Smooth muscle cell (in vitro differentiated cells): ENCODE results near the gene GRB10. TPM values are rescaled to one million over a fixed set of nuclear protein-coding genes. Genes with fewer than 3 reads are reported as not detected.

Source experiments
- DNase-seq: peaks from one replicate; lab custom pipeline; 2025; ENCODE audit not compliant: unreplicated experiment; lab: John Stamatoyannopoulos, UW
- H2AFZ ChIP-seq: fragments of 200-600 bp; sonication (generic); 2 replicates; pipeline ENCODE4 v1.6.0; 2016; ENCODE audit warnings: antibody characterized with exemption, low read depth, mild to moderate bottlenecking
- H3F3A ChIP-seq: fragments of 200-600 bp; sonication (generic); 2 replicates; pipeline ENCODE4 v1.6.0; 2017; ENCODE audit warnings: antibody characterized with exemption, low read depth
- H3K27ac ChIP-seq: fragments of 200-600 bp; sonication (generic); 2 replicates; pipeline ENCODE4 v1.5.1; 2016; ENCODE audit warnings: low read depth, mild to moderate bottlenecking
- H3K27me3 ChIP-seq: fragments of 200-600 bp; sonication (generic); 2 replicates; pipeline ENCODE4 v1.6.1; 2016; ENCODE audit warnings: low read depth, mild to moderate bottlenecking
- H3K36me3 ChIP-seq: fragments of 200-600 bp; sonication (generic); 2 replicates; pipeline ENCODE4 v1.5.1; 2016; ENCODE audit warnings: low read depth
- H3K4me1 ChIP-seq: fragments of 200-600 bp; sonication (generic); 2 replicates; pipeline ENCODE4 v1.5.1; 2016; ENCODE audit warnings: low read depth
- H3K4me2 ChIP-seq: fragments of 200-600 bp; sonication (generic); 2 replicates; pipeline ENCODE4 v1.6.0; 2016; ENCODE audit warnings: mild to moderate bottlenecking
- H3K4me3 ChIP-seq: fragments of 200-600 bp; sonication (generic); 2 replicates; pipeline ENCODE4 v1.5.1; 2016; ENCODE audit warnings: mild to moderate bottlenecking
- H3K79me2 ChIP-seq: fragments of 200-600 bp; sonication (generic); 2 replicates; pipeline ENCODE4 v1.6.0; 2016; ENCODE audit warnings: low read depth, mild to moderate bottlenecking
- H3K9ac ChIP-seq: fragments of 200-600 bp; sonication (generic); 2 replicates; pipeline ENCODE4 v1.6.0; 2016; ENCODE audit warnings: low read depth
- H3K9me3 ChIP-seq: fragments of 200-600 bp; sonication (generic); replicated peaks from 2 replicates; pipeline ENCODE4 v1.5.1; 2016; ENCODE audit warnings: low read depth
- H4K20me1 ChIP-seq: fragments of 200-600 bp; sonication (generic); 2 replicates; pipeline ENCODE4 v1.6.0; 2016; ENCODE audit warnings: low read depth
- WGBS: methylation state at CpG from one replicate; pipeline ENCODE4 v1.1.7; 2016; ENCODE audit warnings: low lambda C conversion rate; 5-methylcytosine and 5-hydroxymethylcytosine counted together
- polyA plus RNA-seq: library from polyadenylated mRNA; unstranded; fragments of >200 nt; fragmentation: Nextera tagmentation; extraction: Ambion mirVana; gene quantifications from 2 replicates; pipeline ENCODE4 v1.2.1, GENCODE V29; 2016
- total RNA-seq: library from RNA; depleted of rRNA; stranded (reverse); fragments of >200 nt; gene quantifications from 2 replicates; pipeline ENCODE4 v1.2.3, GENCODE V29; 2014
- TF ChIP-seq, protein P1 (sequence below): fragments of 200-600 bp; sonication (generic); IDR thresholded peaks from 2 replicates; pipeline ENCODE4 v1.5.1; 2017; ENCODE audit warnings: borderline replicate concordance, mild to moderate bottlenecking, antibody characterized with exemption; ENCODE audit not compliant: insufficient read depth, poor library complexity, severe bottlenecking

GRB10 gene
- total and polyA plus RNA-seq, 2 experiments from 2014 or later: 18.0 to 20.1 TPM

DNA sequence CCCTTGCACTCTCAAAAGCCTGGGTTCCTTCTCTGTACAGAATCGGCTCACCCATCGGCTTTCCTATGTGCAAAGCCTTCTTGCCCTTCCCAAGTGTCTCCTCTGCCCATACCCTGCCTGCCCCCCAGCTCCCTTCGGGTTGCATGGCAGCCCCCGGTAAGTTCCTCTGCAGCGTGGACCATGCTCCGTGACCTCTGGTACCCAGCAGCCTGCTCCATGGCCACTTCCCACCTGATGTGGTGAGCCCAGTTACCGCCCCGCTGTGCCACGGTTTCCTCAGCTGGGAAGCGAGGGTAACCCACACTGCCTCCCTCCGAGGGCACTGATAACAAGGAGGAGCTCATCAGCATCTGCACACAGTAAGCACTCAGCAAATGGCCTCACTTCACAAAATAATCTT lies 110.7 kb downstream of the GRB10 start:
- TF ChIP-seq, protein P1, sequence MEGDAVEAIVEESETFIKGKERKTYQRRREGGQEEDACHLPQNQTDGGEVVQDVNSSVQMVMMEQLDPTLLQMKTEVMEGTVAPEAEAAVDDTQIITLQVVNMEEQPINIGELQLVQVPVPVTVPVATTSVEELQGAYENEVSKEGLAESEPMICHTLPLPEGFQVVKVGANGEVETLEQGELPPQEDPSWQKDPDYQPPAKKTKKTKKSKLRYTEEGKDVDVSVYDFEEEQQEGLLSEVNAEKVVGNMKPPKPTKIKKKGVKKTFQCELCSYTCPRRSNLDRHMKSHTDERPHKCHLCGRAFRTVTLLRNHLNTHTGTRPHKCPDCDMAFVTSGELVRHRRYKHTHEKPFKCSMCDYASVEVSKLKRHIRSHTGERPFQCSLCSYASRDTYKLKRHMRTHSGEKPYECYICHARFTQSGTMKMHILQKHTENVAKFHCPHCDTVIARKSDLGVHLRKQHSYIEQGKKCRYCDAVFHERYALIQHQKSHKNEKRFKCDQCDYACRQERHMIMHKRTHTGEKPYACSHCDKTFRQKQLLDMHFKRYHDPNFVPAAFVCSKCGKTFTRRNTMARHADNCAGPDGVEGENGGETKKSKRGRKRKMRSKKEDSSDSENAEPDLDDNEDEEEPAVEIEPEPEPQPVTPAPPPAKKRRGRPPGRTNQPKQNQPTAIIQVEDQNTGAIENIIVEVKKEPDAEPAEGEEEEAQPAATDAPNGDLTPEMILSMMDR: no peak
- WGBS: 98% methylated on average over 11 of the region's 11 CpGs
- no peaks in the 10 kb centered on the region for H3F3A ChIP-seq
- no peak overlapping the region for H3K27ac ChIP-seq
- no peak overlapping the region for H3K4me3 ChIP-seq
- no peak for DNase-seq
- H3K9ac ChIP-seq: no peak overlapping the region
- H3K79me2 ChIP-seq: peaks cover 20% of the 10 kb centered on the region
- H3K27me3 ChIP-seq: no peaks in the 10 kb centered on the region
- H4K20me1 ChIP-seq: peaks cover 75% of the 10 kb centered on the region
- H3K4me2 ChIP-seq: no peak overlapping the region
- H3K4me1 ChIP-seq: no peaks in the 10 kb centered on the region
- H2AFZ ChIP-seq: no peak overlapping the region
- no peaks in the 10 kb centered on the region for H3K36me3 ChIP-seq
- H3K9me3 ChIP-seq: no peaks in the 10 kb centered on the region

DNA sequence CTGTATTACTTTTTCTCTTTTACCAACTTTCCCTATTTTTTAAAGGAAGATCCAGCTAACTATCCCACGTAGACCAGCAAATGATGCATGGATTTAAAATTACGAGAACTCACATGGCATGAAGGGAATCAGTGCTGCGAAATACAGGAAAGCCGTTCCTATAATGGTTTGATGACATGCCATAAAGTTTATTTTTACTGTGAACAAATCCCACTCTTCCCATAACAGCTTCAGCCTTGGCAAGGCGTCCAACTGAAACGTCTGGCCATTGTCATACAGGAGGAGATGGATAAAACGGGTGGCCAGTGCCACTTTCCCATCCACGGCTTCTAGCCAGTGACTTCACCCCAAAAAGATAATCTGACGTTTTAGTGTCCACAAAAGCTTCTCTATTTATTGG lies 111.3 kb downstream of the GRB10 start:
- TF ChIP-seq, protein P1: no peak
- peaks cover 20% of the 10 kb centered on the region for H3K79me2 ChIP-seq
- no peak overlapping the region for H2AFZ ChIP-seq
- 63% methylated on average over 9 of the region's 9 CpGs for WGBS
- H3K4me3 ChIP-seq: no peak overlapping the region
- peaks cover 74% of the 10 kb centered on the region for H4K20me1 ChIP-seq
- no peaks in the 10 kb centered on the region for H3K4me1 ChIP-seq
- no peak overlapping the region for H3K27ac ChIP-seq
- no peak for DNase-seq
- H3K36me3 ChIP-seq: no peaks in the 10 kb centered on the region
- no peak overlapping the region for H3K9ac ChIP-seq
- H3K9me3 ChIP-seq: no peaks in the 10 kb centered on the region
- no peaks in the 10 kb centered on the region for H3F3A ChIP-seq
- H3K4me2 ChIP-seq: no peak overlapping the region
- no peaks in the 10 kb centered on the region for H3K27me3 ChIP-seq

- Histone ChIP-seq H3K9me3 (no peaks in the 10 kb centered on the region), H3K9ac (no peak overlapping the region), H3F3A (no peaks in the 10 kb centered on the region), H2AFZ (no peak overlapping the region), H3K4me2 (no peak overlapping the region), H3K4me1 (no peaks in the 10 kb centered on the region), H3K36me3 (no peaks in the 10 kb centered on the region), H4K20me1 (peaks cover 77% of the 10 kb centered on the region), H3K4me3 (no peak overlapping the region), H3K79me2 (peaks cover 16% of the 10 kb centered on the region), H3K27me3 (no peaks in the 10 kb centered on the region), H3K27ac (no peak overlapping the region)
- DNase-seq: no peak
- WGBS: 56% methylated on average over 3 of the region's 3 CpGs
- TF ChIP-seq, protein P1: no peak
These were observed 112.8 kb downstream of the GRB10 start for GRCh38 chr7:50669890-50670289.

- 90% methylated on average over 5 of the region's 5 CpGs for whole genome bisulfite sequencing
- H3K4me2 ChIP-seq: no peak overlapping the region
These were observed 114.9 kb downstream of the GRB10 start for GRCh38 chr7:50667789-50668226.

More at GRCh38 chr7:50667789-50668226, 114.9 kb downstream of the GRB10 start:
- H3K27me3 ChIP-seq: no peaks in the 10 kb centered on the region
- H3F3A ChIP-seq: no peaks in the 10 kb centered on the region
- H3K79me2 ChIP-seq: peaks cover 16% of the 10 kb centered on the region
- no peak overlapping the region for H3K27ac ChIP-seq
- no peak for DNase-seq
- no peak overlapping the region for H3K9ac ChIP-seq
- H3K9me3 ChIP-seq: no peaks in the 10 kb centered on the region
- TF ChIP-seq, protein P1: no peak
- no peak overlapping the region for H3K4me3 ChIP-seq
- no peaks in the 10 kb centered on the region for H3K4me1 ChIP-seq
- H3K36me3 ChIP-seq: no peaks in the 10 kb centered on the region
- peaks cover 84% of the 10 kb centered on the region for H4K20me1 ChIP-seq
- no peak overlapping the region for H2AFZ ChIP-seq
